DMS53 treated with DMSO at 0.1 percent for 48 hours (cell line): Measurements from ENCODE around the gene PTS.
"Not testable (repeated sequence)": the region's sequence is repeated elsewhere in the genome, so short reads cannot be mapped to it uniquely, and the experiment has no call there.

Source experiments
- DNase-seq: peaks from one replicate; lab custom pipeline; 2025; ENCODE audit not compliant: unreplicated experiment; lab: John Stamatoyannopoulos, UW

Gene PTS

GRCh38 chr11:112226062-112226830 is at the start of gene PTS:
TSS of gene PTS (plus strand) at chr11:112226428. CDS start at chr11:112226444, 16 bp downstream.
- DNase-seq = peak; percentile 86

- DNase-seq = no peak
These were observed 48.6 kb upstream of the PTS start for GRCh38 chr11:112177589-112177988.

GRCh38 chr11:112178428-112178827 is 47.8 kb upstream of the PTS start:
- no peak for DNase-seq

- no peak for DNase-seq
These were observed 47.3 kb upstream of the PTS start for GRCh38 chr11:112178936-112179335.

GRCh38 chr11:112179601-112180000 is 46.6 kb upstream of the PTS start:
- no peak for DNase-seq

GRCh38 chr11:112182867-112183266 is 43.4 kb upstream of the PTS start:
- no peak for DNase-seq

GRCh38 chr11:112185883-112186282 is 40.3 kb upstream of the PTS start:
- DNase-seq = no peak

- DNase-seq = no peak
These were observed 39.9 kb upstream of the PTS start for GRCh38 chr11:112186304-112186703.

GRCh38 chr11:112195113-112195512 is 31.1 kb upstream of the PTS start:
- DNase-seq = not testable (repeated sequence)

GRCh38 chr11:112195951-112196351 is 30.3 kb upstream of the PTS start:
- no peak for DNase-seq

- DNase-seq = no peak
These were observed 29.6 kb upstream of the PTS start for GRCh38 chr11:112196519-112197087.

GRCh38 chr11:112199101-112199500 is 27.1 kb upstream of the PTS start:
- DNase-seq = not testable (repeated sequence)

GRCh38 chr11:112200252-112200651 is 26.0 kb upstream of the PTS start:
- no peak for DNase-seq

GRCh38 chr11:112206071-112206470 is 20.2 kb upstream of the PTS start:
- no peak for DNase-seq

- DNase-seq = no peak
These were observed 15.3 kb upstream of the PTS start for GRCh38 chr11:112210890-112211289.

- no peak for DNase-seq
These were observed 14.7 kb upstream of the PTS start for GRCh38 chr11:112211536-112211935.

- DNase-seq = no peak
These were observed 13.9 kb upstream of the PTS start for GRCh38 chr11:112212290-112212689.

- no peak for DNase-seq
These were observed 13.5 kb upstream of the PTS start for GRCh38 chr11:112212710-112213109.

GRCh38 chr11:112213753-112214152 is 12.5 kb upstream of the PTS start:
- DNase-seq = no peak

- no peak for DNase-seq
These were observed 10.6 kb upstream of the PTS start for GRCh38 chr11:112215621-112216020.

- DNase-seq = no peak
These were observed 9.6 kb upstream of the PTS start for GRCh38 chr11:112216561-112217105.

GRCh38 chr11:112219476-112220232 is 6.6 kb upstream of the PTS start:
- peak; percentile 75 for DNase-seq
